SKM-1 treated with dmso at 0.1 percent for 144 hours (cell line): ENCODE measurements around the gene ZNF559.
A peak's percentile ranks its signal among the peaks of the same experiment; 100 is the strongest.
"Not testable (repeated sequence)": the region's sequence is repeated elsewhere in the genome, so short reads cannot be mapped to it uniquely, and the experiment has no call there.

Experiments used
- DNase-seq: peaks from one replicate; lab custom pipeline; 2025; ENCODE audit not compliant: unreplicated experiment; lab: John Stamatoyannopoulos, UW

The ZNF559 gene

DNA sequence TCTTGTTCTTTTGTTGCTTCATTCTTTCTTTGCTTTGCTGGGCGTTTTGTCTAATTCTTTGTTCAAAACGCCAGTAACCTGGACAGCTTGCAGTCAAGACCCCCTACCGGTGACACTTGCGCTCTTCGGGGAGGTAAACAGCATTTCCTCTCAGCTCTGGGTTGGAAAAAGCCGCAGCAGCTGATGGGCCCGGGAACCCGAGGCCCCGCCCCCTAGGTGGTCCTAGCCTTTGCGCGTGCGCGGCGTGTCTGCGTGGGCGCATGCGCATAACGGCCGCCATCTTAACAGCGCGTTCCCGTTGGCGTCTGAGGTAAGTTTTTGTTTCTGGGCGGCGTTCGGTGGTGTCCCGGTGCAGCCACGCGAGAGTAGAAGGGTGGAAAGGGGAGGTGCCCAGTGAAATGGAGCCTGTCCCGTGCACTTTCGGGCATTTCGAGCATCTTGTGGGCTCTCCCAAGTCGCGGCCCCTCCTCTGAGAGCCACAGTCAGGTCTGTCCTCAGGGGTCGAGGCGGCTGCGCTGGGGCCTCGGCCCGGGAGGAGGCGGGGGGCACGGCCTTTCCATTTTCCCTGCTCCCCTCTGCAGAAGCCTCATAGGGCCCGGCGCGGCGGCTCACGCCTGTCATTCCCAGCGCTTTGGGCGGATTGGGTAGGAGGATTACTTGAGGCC, at the start of gene ZNF559:
Gene ZNF559 (plus strand): TSS at position 261 of the 665 bp plus-strand sequence. CDS start 14,371 bp downstream, outside the sequence.
- peak; percentile 92 for DNase-seq

DNA sequence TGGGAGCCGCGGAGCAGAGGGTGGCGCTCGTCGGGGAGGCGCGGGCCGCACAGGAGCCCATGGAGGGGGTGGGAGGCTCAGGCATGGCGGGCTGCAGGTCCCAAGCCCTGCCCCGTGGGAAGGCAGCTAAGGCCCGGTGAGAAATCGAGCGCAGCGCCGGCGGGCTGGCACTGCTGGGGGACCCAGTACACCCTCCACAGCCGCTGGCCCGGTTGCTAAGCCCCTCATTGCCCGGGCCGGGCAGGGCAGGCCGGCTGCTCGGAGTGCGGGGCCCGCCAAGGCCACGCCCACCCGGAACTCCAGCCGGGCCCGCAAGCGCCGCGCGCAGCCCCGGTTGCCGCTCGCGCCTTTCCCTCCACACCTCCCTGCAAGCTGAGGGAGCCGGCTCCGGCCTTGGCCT, 40.5 kb upstream of the ZNF559 start:
- not testable (repeated sequence) for DNase-seq

DNA sequence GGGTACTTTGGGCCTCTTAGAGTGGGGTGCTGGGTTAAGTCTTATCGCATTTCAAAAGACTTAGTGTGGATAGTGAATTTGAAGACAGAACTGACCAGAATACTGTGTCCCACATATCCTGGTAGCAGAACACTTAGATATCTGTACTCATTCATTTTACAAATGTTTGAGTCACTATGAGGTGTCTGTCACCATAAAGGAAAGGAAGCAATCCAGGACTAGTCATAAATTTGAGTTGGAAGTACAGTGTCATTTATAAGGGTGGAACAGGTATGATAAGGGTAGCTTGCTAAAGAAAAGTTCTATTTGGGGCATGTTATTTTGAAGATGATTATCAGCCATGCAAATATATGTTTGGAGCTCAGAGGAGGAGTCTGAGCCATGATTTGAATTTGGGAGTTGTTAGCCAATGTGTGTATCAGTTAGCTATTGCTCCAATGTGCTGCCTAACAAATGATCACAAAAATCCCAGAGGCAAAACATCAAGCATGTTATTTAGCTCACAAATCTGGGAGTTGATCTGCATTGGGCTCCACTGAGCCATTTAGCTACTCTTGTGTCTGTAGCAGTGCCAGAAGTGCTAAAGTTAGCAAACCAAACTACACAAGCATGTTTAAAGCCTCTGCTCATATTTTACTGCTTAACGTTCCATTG, 34.6 kb upstream of the ZNF559 start:
- no peak for DNase-seq

DNA sequence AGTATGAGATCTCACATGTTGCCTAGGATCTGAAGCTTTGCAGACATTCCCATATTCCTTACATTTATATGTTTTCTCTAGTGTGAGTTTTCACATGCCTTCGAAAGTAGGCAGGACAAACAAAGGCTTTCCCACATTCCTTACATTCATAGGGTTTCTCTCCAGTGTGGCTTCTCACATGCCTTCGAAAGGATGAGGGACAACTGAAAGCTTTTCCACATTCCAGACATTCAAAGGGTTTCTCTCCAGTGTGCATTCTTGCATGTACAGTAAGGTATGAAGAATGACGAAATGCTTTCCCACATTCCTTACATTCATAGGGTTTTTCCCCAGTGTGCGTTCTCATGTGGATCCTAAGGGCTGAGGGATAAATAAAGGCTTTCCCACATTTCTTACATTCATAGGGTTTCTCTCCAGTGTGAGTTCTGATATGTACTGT, 28.5 kb upstream of the ZNF559 start:
- DNase-seq = no peak

DNA sequence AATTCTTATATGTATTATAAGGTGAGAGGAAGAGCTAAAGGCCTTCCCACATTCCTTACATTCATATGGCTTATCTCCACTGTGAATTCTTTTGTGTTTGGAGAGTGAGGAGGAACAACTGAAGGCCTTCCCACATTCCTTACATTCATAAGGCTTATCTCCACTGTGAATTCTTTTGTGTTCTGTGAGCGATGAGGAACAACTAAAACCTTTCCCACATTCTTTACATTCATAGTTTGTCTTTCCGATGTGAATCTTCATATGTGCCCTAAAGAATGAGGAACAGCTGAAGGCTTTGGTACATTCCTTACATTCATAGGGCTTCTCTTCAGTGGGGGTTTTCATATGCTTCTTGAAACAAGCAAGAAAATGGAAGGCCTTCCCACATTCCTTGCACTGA, 27.6 kb upstream of the ZNF559 start:
- no peak for DNase-seq

DNA sequence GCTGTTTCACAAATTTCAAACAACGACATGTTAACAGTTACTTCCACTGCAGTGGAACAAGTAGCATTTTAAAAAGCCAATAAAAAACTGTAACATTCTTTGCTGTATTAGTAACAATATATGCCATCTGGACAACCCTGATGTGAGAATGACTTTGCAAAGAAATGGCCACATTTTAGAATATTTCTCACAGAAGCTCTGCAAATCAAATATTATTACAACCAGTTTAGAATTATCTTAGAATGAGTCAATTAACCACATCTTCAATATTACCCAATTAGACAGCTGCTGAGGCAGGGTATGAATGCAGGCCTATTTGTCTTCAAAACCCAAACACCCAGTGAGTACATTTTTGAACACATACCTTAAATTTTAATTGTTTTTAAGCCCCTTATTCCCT, 17.5 kb upstream of the ZNF559 start:
- DNase-seq = no peak

DNA sequence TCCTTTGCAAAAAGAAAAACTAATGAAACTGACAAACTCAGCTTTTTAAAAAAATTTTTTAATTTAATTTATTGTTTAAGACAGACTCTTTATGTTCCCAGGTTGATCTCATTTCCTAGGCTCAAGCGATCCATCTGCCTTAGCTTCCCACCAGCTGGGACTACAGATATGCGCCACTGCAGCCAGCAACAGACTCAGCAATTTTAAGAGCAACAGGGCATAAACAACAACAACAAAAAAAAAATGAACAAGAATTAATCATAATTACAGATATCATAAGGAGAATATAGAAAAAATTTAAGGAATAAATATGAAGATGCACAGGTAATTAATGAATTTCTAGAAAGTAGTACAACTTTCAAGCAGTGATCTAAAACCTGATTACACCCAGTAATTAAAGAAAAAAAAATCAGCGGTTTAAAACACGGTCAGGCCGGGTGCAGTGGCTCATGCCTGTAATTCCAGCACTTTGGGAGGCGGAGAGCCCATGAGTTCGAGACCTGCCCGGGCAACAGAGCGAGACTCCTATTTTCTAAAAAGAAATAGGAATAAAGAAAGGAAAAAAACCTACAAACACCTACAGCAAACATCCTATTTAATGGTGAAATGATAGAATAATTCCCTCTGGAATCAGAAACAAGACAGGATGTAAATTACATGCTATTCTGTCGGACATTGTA, 15.7 kb upstream of the ZNF559 start:
- no peak for DNase-seq

DNA sequence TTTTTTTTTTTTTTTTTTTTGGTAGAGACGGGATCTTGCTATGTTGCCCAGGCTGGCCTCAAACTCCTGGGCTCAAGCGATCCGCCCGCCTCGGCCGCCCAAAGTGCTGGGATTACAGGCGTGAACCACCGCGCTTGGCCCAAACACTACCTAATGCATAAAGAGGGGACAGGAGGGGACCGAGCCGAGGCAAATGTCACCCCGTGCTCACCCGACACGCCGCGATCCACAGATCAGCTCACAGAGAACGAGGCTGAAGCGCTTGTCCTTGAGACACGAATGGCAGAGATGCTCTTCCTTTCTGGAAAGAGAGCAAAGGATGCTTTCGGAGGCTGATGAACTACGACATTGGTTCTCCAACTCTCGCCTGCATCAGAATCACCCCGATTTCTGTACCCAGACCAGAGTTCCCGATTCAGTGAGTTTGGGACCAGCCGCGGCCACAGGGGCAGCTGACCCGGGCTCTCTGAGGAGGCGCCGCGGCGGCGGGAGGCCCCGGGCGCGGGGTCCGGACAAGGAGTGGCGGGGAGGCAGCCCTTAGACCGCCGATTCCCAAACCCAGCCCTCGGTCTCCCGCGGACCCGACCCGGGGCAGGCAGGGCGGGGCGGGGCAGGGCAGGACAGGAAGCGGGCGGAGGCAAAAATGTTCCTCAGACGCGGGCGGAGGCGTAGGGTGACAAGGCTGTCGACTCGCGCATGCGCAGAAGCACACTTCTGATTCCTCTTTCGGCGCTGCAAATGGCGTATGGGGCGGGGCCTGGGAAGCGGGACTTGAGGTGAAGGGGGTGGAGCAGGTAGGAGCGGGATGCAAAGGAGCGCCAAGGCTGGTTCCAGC, 14.6 kb upstream of the ZNF559 start, which contains the start of gene ZNF699:
Gene ZNF699 (minus strand): TSS at position 700 of the 835 bp plus-strand sequence. CDS start 4,719 bp downstream, outside the sequence.
- DNase-seq = peak; percentile 98

DNA sequence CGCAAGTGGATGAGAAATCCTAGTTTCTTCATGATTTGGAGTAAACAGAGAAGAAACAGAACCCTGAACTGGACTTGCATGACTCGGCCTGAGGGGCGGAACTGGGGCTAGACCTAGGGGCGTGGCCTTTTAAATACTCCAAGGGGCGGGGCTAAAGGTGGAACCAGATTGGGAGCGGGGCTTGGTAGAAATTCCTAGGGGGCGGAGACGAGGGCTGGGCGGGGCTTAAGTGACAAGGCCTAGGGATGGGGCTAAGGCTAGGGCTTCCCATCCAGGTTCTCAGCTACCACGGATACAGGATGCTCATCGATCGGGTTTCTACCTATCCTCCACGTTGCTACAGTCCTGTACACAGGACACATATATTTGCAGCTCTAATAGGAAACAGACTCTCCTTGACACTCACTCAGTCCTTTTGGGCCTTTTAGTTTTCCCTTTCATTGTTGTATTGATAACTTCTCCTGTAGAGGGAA, 14.0 kb upstream of the ZNF559 start:
- peak; percentile 96 for DNase-seq

DNA sequence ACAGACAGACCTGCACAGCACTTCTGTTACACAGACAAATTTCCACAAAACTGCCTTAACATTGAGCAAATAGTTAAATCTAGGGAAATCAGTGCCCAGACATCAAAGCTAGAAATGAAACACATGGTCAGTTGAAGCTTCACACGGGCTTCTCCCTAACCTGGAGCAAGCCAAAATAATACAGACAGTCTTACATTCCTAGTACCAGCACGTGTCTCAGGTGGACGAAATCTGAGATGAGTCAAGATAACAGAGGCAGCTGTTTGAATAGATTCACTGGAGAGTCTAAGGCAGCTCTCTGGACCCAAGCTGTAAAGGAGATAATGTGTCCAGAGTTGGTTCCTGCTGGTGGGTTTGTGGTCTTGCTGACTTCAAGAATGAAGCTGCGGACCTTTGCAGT, 10.2 kb upstream of the ZNF559 start:
- DNase-seq = no peak

DNA sequence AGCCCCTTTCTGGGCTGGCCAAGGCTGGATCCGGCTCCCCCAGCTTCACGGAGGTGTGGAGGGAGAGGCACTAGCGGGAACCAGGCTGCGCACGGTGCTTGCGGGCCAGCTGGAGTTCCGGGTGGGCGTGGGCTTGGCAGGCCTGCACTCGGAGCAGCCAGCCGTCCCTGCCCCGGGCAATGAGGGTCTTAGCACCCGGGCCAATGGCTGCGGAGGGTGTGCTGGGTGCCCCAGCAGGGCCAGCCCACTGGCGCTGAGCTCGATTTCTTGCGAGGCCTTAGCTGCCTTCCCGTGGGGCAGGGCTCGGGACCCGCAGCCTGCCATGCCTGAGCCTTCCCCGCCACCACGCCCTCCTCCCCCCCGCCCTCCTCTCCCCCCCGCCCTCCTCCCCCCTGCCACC, 2.6 kb upstream of the ZNF559 start:
- no peak for DNase-seq

DNA sequence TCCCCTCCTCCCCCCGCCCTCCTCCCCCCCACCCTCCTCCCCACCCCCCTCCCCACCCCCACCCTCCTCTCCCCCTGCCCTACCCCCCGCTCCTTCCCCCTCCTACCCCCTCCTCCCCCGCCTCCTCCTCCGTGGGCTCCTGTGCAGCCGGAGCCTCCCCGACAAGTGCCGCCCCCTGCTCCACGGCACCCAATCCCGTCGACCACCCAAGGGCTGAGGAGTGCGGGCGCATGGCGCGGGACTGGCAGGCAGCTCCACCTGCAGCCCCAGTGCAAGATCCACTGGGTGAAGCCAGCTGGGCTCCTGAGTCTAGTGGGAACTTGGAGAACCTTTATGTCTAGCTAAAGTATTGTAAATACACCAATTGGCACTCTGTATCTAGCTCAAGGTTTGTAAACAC, 2.2 kb upstream of the ZNF559 start:
- not testable (repeated sequence) for DNase-seq

DNA sequence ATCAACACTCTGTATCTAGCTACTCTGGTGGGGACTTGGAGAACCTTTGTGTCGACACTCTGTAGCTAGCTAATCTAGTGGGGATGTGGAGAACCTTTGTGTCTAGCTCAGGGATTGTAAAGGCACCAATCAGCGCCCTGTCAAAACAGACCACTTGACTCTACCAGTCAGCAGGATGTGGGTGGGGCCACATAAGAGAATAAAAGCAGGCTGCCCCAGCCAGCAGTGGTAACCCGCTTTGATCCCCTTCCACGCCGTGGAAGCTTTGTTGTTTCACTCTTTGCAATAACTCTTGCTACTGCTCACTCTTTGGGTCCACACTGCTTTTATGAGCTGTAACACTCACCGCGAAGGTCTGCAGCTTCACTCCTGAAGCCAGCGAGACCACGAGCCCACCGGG, 1.8 kb upstream of the ZNF559 start:
- not testable (repeated sequence) for DNase-seq

DNA sequence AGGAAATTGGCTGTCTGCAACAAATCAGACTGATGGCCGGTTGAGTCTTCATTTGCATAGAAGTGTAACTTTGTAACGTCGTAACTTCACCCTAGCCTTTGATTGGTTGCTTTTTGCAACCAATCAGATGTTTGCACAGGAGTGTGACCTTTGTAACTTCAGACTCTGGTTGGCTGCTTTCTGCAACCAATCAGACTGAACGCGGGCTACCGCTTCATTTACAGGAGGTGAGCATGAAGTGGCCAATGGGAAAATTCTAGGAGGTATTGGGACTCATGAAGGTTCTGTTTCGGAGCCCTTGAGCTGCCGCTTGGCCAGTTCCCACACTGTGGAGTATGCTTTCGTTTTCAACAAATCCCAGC, 441 bp upstream of the ZNF559 start:
- DNase-seq = peak; percentile 62

DNA sequence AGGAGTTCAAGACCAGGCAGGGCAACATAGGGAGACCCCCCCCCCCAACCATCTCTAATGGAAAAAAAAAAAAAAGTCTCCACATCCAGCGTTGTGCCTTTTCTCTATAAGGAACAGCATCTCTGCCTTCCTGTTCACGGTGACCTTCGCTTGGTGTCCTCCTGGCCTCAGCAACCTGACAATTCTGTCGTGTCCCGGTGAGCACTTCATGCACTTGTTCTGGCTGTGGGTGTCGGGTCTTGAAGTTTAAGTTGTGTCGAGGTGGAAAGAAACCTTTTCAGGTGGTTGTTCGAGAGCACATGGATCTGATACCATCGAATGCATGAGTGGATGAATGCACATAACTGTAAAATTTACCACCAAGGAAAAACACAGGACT, 594 bp downstream of the ZNF559 start:
- no peak for DNase-seq

DNA sequence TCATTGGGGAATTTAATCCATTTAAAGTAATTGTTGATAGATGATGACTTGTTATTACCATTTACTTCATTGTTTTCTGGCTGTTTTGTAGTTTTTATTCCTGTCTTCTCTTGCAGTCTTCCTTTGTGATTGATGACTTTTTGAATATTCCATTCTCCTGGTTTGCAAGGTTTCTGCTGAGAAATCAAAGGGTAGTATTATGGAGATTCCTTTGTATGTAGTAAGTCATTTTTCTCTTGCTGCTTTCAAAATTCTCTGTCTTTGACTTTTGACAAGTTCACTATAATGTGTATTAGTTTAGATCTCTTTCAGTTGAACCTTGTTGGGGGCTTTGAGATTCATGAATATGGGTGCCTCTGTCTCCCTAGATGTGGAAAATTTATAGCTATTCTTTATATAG, 6.0 kb downstream of the ZNF559 start:
- DNase-seq = no peak

DNA sequence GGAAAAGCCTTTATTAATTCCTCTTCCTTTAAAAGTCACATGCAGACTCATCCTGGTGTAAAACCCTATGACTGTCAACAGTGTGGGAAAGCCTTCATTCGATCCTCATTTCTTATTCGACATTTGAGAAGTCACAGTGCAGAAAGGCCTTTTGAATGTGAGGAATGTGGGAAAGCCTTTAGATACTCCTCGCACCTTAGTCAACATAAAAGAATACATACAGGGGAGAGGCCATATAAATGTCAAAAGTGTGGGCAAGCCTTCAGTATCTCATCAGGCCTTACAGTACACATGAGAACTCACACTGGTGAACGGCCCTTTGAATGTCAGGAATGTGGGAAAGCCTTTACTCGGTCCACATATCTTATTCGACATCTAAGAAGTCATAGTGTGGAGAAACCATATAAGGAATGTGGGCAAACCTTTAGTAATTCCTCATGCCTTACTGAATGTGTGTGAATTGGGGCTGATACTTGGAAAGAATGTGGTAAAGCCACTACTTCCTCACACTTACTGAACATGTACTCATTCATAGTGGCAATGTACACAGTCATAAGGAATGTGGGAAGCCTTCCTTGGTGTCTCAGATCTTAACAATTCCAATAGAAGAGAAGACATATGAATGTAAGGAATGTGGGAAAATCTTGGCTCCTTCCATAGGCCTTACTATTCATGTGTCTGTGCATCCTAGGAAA, 18.8 kb downstream of the ZNF559 start:
- no peak for DNase-seq

DNA sequence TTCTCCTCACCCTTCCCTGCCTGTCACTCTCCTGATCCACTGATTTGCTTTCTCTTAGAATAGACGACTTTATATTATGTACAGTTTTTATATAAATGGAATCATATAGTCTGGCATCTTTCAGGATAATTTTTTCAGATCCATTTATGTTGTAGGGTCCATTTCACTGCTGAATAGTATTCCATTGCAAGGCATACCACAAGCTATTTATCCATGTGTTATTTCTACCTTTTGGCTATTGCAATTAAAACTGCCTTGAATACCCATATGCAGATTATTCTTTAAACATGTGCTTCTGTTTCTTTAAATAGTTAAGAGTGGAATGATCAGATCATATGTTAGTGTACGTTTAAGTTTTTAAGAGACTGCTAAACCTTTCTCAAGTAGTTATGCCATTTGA, 21.0 kb downstream of the ZNF559 start:
- DNase-seq = no peak

DNA sequence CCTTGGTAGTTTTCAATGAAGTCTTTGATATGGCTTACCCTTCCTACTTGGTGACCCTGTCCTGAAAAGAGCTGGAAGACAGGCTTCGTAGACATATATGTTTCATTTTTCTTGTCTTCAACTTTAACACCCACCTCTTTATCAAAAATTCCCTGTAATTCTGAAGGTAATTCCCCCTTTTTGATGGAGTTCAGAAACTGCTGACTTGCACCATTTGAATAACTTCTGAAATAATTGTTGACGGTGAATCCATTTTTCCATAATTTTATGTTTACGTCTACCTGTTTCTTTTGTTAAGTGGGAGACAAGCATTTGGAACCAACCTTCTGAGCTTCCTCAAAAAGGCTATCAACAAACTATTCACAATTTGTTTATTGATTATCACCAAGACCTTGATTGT, 24.3 kb downstream of the ZNF559 start:
- no peak for DNase-seq

DNA sequence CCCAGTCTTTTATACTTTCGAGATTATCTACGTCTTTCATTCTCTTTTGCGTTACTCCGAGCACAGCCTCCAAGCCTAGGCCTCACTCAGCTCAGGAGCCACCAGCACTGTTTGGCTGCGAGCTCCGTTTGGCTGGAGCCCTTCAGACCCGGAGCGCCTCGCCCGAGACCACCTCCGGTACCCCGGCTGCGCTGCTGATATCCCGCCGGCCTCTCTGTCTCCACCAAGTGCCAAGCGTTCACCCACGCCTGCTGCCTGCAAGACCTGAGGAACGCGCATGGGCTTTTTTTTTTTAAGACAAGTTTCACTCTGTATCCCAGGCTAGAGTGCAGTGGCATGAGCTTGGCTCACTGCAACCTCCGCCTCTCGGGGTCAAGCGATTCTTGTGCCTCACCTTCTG, 24.7 kb downstream of the ZNF559 start:
- no peak for DNase-seq

DNA sequence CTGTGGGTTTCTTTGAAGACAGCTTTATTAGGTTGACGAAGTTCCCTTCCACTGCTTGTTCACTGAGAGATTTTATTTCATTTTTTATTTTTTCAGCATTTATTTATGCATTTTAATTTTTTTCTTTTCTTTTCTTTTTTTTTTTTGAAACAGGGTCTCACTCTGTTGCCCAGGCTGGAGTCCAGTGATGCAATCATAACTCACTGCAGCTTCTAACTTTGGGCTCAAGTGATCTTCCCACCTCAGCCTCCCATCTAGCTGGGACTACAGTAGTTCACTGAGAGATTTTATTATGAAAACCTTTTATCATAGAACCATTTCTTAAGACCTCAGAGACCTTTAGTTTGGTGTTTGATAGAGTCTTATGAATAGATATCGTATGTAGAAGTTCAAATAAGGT, 28.5 kb downstream of the ZNF559 start:
- DNase-seq = no peak
